K562 (cell line): ENCODE data around the gene POLR1H. TPM values are rescaled to one million over a fixed set of nuclear protein-coding genes. Genes with fewer than 3 reads are reported as not detected.
"Not testable (repeated sequence)": the region's sequence is repeated elsewhere in the genome, so short reads cannot be mapped to it uniquely, and the experiment has no call there.

ENCODE experiments used
- ATAC-seq: fragments of 200-7000 bp; cut with Tn5 transposase; 3 replicates; pipeline ENCODE4 v1.9.1; 2020; ENCODE audit warnings: moderate library complexity
- BruUV-seq: library from RNA; stranded (reverse); fragments of 400-500 nt; replicated peaks from 2 replicates; lab custom pipeline; 2021; lab: Mats Ljungman, UMichigan
- CTCF ChIA-PET: fragments of 300-600 bp; formaldehyde crosslinking; extraction: SDS; loops from one replicate; lab custom pipeline; 2021; ENCODE audit warnings: low intra/inter-chr PET ratio; lab: Yijun Ruan, JAX
- POLR2A ChIA-PET: fragments of 300-600, 350-650 bp; sonication (Branson Sonifier 250); formaldehyde crosslinking; extraction: SDS; loops from one replicate; lab custom pipeline; 2021; ENCODE audit warnings: antibody characterized with exemption, inconsistent platforms; lab: Yijun Ruan, JAX
- DNase-seq, 4 experiments: peaks; one replicate each; pipeline versions ENCODE4 v3.0.0 to v3.0.0-alpha.2; 2011 to 2018; ENCODE audit warnings: low spot score in 3 of 4, mixed read lengths in 3 of 4; ENCODE audit errors: extremely low read depth in 1 of 4
- FAIRE-seq: peaks from 2 replicates; lab custom pipeline; 2011; peaks lifted over from hg19 to GRCh38; lab: Jason Lieb, UNC
- H2AFZ ChIP-seq: 2 replicates; pipeline ENCODE4 v1.6.0; 2011; ENCODE audit warnings: low read depth, low read length, control low read depth, inconsistent platforms
- H3K27ac ChIP-seq: fragments of 200-600 bp; 3 replicates; pipeline ENCODE4 v1.8.0; 2011; ENCODE audit warnings: low read depth, mild to moderate bottlenecking, control low read depth, inconsistent platforms, low read length, moderate library complexity, mixed read lengths; ENCODE audit errors: extremely low read depth
- H3K27me3 ChIP-seq, 2 experiments: fragments of 300-600 bp in 1 of 2; 2 replicates in 1 of 2; 3 replicates in 1 of 2; pipeline versions ENCODE4 v1.6.0 to v1.8.0; 2011; ENCODE audit warnings: inconsistent platforms in 2 of 2, low read length in 2 of 2, mild to moderate bottlenecking in 1 of 2, mixed read lengths in 1 of 2, moderate library complexity in 1 of 2; ENCODE audit not compliant: control insufficient read depth in 2 of 2, insufficient read depth in 2 of 2
- H3K36me3 ChIP-seq: fragments of 300-600 bp; 3 replicates; pipeline ENCODE4 v1.8.0; 2011; ENCODE audit warnings: mild to moderate bottlenecking, low read length, inconsistent platforms; ENCODE audit not compliant: control insufficient read depth, insufficient read depth
- H3K4me1 ChIP-seq, 2 experiments: fragments of 200-600 bp in 1 of 2; replicated peaks in 1 of 2; 2 replicates in 1 of 2; 3 replicates in 1 of 2; pipeline versions ENCODE4 v1.5.1 to v1.8.0; 2011; ENCODE audit warnings: inconsistent platforms in 2 of 2, low read length in 2 of 2, mild to moderate bottlenecking in 1 of 2, mixed read lengths in 1 of 2, moderate library complexity in 1 of 2; ENCODE audit not compliant: control insufficient read depth in 2 of 2, insufficient read depth in 2 of 2
- H3K4me2 ChIP-seq: 2 replicates; pipeline ENCODE4 v1.6.1; 2011; ENCODE audit warnings: low read length, control low read depth, inconsistent platforms, mixed read lengths; ENCODE audit not compliant: insufficient read depth
- H3K4me3 ChIP-seq: fragments of 200-600 bp; sonication (generic), shearing (Covaris generic); 2 replicates; pipeline ENCODE4 v1.5.1; 2016; ENCODE audit warnings: control low read depth, inconsistent platforms
- H3K79me2 ChIP-seq: fragments of 200-600 bp; 3 replicates; pipeline ENCODE4 v1.8.0; 2011; ENCODE audit warnings: low read length, inconsistent platforms; ENCODE audit not compliant: control insufficient read depth, insufficient read depth
- H3K9ac ChIP-seq, 2 experiments: 2 replicates each; pipeline versions ENCODE4 v1.6.0 to v1.6.1; 2011; ENCODE audit warnings: low read depth in 2 of 2, low read length in 2 of 2, control low read depth in 1 of 2, inconsistent platforms in 1 of 2, mild to moderate bottlenecking in 1 of 2, mixed read lengths in 1 of 2; ENCODE audit not compliant: insufficient read depth in 1 of 2
- H3K9me1 ChIP-seq: one replicate; pipeline ENCODE4 v1.6.0; 2011; ENCODE audit warnings: inconsistent platforms, mild to moderate bottlenecking, low read length, moderate library complexity; ENCODE audit not compliant: control insufficient read depth, insufficient read depth
- H3K9me3 ChIP-seq: replicated peaks from 2 replicates; pipeline ENCODE4 v1.5.1; 2011; ENCODE audit warnings: low read depth, low read length, inconsistent platforms; ENCODE audit not compliant: control insufficient read depth, insufficient read depth
- H4K20me1 ChIP-seq: replicated peaks from 2 replicates; pipeline ENCODE4 v1.6.1; 2011; ENCODE audit warnings: low read length, inconsistent platforms, mixed read lengths; ENCODE audit not compliant: control insufficient read depth, insufficient read depth
- CEBPG ChIP-seq, 3 experiments: fragments of 200-800 bp in 1 of 3; sonication (Bioruptor generic) in 1 of 3; sonication (generic) in 1 of 3; formaldehyde crosslinking in 1 of 3; IDR thresholded peaks in 2 of 3; conservative IDR thresholded peaks in 1 of 3; 2 replicates each; pipeline versions ENCODE4 v1.6.1 to v1.8.0; 2016 to 2022; ENCODE audit warnings: missing compliant biosample characterization in 2 of 3, missing genetic modification characterization in 2 of 3, mild to moderate bottlenecking in 1 of 3, missing genetic modification reagents in 1 of 3
- EP400 ChIP-seq: fragments of 450-650 bp; IDR thresholded peaks from 2 replicates; pipeline ENCODE4 v1.6.1; 2017; ENCODE audit warnings: antibody characterized with exemption, mild to moderate bottlenecking, moderate library complexity
- WGBS: fragments of 100-300 bp; shearing (Covaris generic); methylation state at CpG from one replicate; pipeline ENCODE4 v1.1.6; 2016; ENCODE audit warnings: low coverage, mixed read lengths; ENCODE audit not compliant: insufficient coverage; ENCODE audit errors: missing lambda C conversion rate; 5-methylcytosine and 5-hydroxymethylcytosine counted together
- in situ Hi-C: fragments of 300-500 bp; cut with MboI; formaldehyde crosslinking; loops from 4 replicates; pipeline ENCODE4 v1.15.0; 2018; ENCODE audit warnings: inconsistent platforms, mixed read lengths
- intact Hi-C: fragments of 100-400 bp; cut with micrococcal nuclease; formaldehyde crosslinking; loops from 2 replicates; pipeline ENCODE4 v1.14.2; 2022
- polyA plus RNA-seq, 8 experiments: library from polyadenylated mRNA; depleted of rRNA in 4 of 8; stranded (reverse) in 5 of 8; unstranded in 3 of 8; fragments of >200 nt; fragmentation: Nextera tagmentation in 2 of 8; fragmentation: Illumina TruSeq in 1 of 8; extraction: Ambion mirVana in 2 of 8; extraction: Trizol in 1 of 8; gene quantifications; 2 replicates each; pipeline versions ENCODE4 v1.2.1 to v1.2.3, GENCODE V29; 2011 to 2014; ENCODE audit warnings: inconsistent platforms in 1 of 8, missing spikeins in 1 of 8
- total RNA-seq, 7 experiments: library from RNA; depleted of rRNA in 6 of 7; stranded (reverse); fragments of >200 nt in 6 of 7; fragmentation: Illumina TruSeq in 2 of 7; extraction: Trizol in 2 of 7; gene quantifications; 2 replicates each; pipeline versions ENCODE4 v1.2.1 to v1.2.3, GENCODE V29; 2011 to 2021; ENCODE audit warnings: low replicate concordance in 1 of 7
- TF ChIP-seq, protein P1 (sequence below): sonication (generic); formaldehyde crosslinking; IDR thresholded peaks from 2 replicates; pipeline ENCODE4 v1.8.1; 2023; ENCODE audit warnings: mild to moderate bottlenecking, missing genetic modification reagents, moderate library complexity
- TF ChIP-seq, protein P2 (sequence below): fragments of 250-450 bp; sonication (Bioruptor Pico); IDR thresholded peaks from 2 replicates; pipeline ENCODE4 v1.9.0; 2021; ENCODE audit warnings: mild to moderate bottlenecking

POLR1H gene
- total and polyA plus RNA-seq, 9 of the 15 experiments (the other 6 are each of a cell fraction or from before 2014, with no cell fraction given): 92.2 to 333 (median 143) TPM

DNA sequence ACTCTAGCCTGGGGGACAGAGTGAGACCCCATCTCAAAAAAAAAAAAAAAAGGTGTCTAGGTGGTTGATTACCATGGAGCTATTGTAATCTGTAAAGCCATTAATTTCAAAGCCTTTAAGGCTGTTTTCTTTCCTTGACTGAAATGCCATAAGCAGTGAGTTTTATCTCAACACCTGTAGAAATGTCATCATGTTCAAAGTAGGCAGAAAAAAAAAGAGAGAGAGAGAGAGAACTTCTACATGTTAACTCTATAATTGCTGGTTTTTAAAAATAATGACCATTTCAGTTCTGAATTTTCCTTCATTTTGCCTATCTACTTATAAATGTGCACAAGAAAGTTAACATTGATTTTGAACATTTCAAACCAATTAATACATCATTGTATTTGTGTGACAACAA is 29.7 kb upstream of the POLR1H start (continued):
- TF ChIP-seq, protein P1, sequence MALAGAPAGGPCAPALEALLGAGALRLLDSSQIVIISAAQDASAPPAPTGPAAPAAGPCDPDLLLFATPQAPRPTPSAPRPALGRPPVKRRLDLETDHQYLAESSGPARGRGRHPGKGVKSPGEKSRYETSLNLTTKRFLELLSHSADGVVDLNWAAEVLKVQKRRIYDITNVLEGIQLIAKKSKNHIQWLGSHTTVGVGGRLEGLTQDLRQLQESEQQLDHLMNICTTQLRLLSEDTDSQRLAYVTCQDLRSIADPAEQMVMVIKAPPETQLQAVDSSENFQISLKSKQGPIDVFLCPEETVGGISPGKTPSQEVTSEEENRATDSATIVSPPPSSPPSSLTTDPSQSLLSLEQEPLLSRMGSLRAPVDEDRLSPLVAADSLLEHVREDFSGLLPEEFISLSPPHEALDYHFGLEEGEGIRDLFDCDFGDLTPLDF (CRISPR knock-in tag): no peak
- no peak for TF ChIP-seq EP400
- TF ChIP-seq, protein P2, sequence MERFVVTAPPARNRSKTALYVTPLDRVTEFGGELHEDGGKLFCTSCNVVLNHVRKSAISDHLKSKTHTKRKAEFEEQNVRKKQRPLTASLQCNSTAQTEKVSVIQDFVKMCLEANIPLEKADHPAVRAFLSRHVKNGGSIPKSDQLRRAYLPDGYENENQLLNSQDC (CRISPR knock-in tag): no peak
- TF ChIP-seq, all 486 proteins: peak for 0

DNA sequence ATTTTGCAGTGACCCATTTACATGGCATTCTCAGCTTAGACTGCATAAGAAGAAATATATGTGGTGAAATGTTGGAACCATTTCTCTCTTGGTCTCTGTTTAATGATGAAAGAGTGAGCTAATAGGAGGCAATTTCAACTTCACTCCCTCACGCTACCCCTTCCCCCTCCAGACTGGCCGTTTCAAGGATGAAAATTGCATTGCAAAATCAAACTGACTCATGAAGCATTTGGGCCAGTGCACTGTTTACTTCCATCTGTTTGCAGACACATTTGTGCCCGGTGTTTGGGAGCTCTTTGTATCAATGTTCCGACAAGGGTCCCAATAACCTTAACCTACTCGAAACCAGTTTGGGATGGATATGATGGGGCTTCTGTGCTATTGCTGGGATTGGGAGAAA is 27.6 kb upstream of the POLR1H start:
- DNase-seq; FAIRE-seq; intact Hi-C loops; TF ChIP-seq CEBPG (CRISPR knock-in tag; IDR thresholded peaks at IDR 0.05): not testable (repeated sequence)
- peak; percentile 26 to 95; a peak in 3 of 4 replicates for TF ChIP-seq CEBPG (tag; conservative IDR thresholded peaks at IDR 0.05 in 1 of 2, IDR thresholded peaks at IDR 0.05 in 1 of 2)
- TF ChIP-seq, all 486 proteins: peak for 1; not testable (repeated sequence) for 485
- H3K9ac ChIP-seq, H3K4me2 ChIP-seq, H4K20me1 ChIP-seq, ATAC-seq, in situ Hi-C loops, H2AFZ ChIP-seq, BruUV-seq, H3K27me3 ChIP-seq, CTCF ChIA-PET, H3K27ac ChIP-seq, H3K9me3 ChIP-seq, H3K4me3 ChIP-seq, H3K9me1 ChIP-seq, H3K4me1 ChIP-seq, H3K36me3 ChIP-seq, H3K79me2 ChIP-seq: not testable (repeated sequence)
- WGBS: 80% methylated on average over 5 of the region's 5 CpGs
- POLR2A ChIA-PET: interaction anchor here (1.2 kb wide), 1 partner anchor 337 kb away, joined by 3 read pairs; no protein-coding TSS in a partner anchor
